ENCODE data around the gene PTPRD.

GRCh38 chr9:9919174-9919775, 693.5 kb downstream of the PTPRD start:
- TF ChIP-seq PATZ1 (tag by site-specific recombination; IDR thresholded peaks at IDR 0.05) (no peak), ZFP41 (tag by site-specific recombination; IDR thresholded peaks at IDR 0.05; ENCODE audit: borderline replicate concordance) (no peak), MEIS1 (CRISPR knock-in tag; IDR thresholded peaks at IDR 0.05; ENCODE audit: borderline replicate concordance) (no peak), ZBTB49 (tag by site-specific recombination; IDR thresholded peaks at IDR 0.05; ENCODE audit: low read depth) (no peak), ZNF132 (tag by site-specific recombination; IDR thresholded peaks at IDR 0.05; ENCODE audit: borderline replicate concordance) (no peak), REST (tag by site-specific recombination; IDR thresholded peaks at IDR 0.05) (no peak), MYNN (tag by site-specific recombination; IDR thresholded peaks at IDR 0.05; ENCODE audit: borderline replicate concordance) (no peak), ZBTB10 (tag by site-specific recombination; IDR thresholded peaks at IDR 0.05) (no peak), CTCF (tag by site-specific recombination; IDR thresholded peaks at IDR 0.05) (no peak), ATF2 (tag by site-specific recombination; IDR thresholded peaks at IDR 0.05; ENCODE audit: low read depth) (no peak), TSHZ1 (tag by site-specific recombination; IDR thresholded peaks at IDR 0.05; ENCODE audit: borderline replicate concordance) (no peak), SP3 (tag by site-specific recombination; IDR thresholded peaks at IDR 0.05) (no peak), ZNF292 (tag by site-specific recombination; IDR thresholded peaks at IDR 0.05; ENCODE audit: borderline replicate concordance, low read depth) (no peak)
